ENCODE measurements around the gene ZNF219. TPM values are rescaled to one million over a fixed set of nuclear protein-coding genes. Genes with fewer than 3 reads are reported as not detected.

ZNF219 gene
- total and polyA plus RNA-seq, 2 of the 13 experiments (the other 11 are each of a cell fraction or from before 2014, with no cell fraction given): 34.5 to 36.6 TPM

DNA sequence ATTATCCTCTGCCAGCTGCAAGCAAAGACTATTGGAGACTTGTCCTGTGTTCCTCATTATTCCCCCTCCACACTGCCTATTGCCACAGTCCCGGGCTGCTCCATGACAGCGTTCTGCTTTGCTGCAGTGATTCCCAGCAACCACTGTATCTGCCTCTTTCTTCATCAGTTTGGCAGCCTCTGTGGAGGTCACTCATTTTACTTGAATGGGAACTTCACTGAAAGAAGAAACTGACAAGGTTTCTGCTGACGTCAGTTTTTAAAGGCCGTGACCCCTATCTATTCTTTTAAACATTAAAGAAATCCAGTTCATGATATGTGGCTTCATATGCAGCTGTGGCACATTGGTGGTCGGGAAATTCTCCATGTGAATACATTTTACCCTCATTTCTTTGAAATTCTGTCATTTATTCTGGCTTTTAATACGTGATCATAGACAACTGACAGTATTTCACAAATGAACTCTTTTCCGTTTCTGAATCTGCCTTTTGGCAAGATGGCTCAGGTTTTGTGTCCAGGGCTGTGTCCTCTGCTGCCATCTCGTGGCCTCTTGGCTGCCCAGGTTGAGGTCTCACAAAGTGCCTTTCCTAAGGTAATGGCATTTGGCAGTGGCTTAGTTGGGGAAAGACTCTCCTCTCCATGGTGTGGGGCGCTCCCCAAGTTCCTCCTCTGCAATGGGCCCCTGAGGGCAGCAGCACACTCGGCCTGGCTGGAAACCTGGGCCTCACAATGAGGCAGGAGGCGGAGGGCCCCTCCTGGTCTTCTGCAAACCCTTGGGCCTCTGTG lies 8.2 kb upstream of the ZNF219 start (continued):
- TF ChIP-seq ZSCAN25 (CRISPR knock-in tag; IDR thresholded peaks at IDR 0.05): no peak
- no peak for TF ChIP-seq AKAP8 (CRISPR knock-in tag; IDR thresholded peaks at IDR 0.05)
- TF ChIP-seq ZNF513 (CRISPR knock-in tag; conservative IDR thresholded peaks at IDR 0.05): no peak
- TF ChIP-seq, protein P1, sequence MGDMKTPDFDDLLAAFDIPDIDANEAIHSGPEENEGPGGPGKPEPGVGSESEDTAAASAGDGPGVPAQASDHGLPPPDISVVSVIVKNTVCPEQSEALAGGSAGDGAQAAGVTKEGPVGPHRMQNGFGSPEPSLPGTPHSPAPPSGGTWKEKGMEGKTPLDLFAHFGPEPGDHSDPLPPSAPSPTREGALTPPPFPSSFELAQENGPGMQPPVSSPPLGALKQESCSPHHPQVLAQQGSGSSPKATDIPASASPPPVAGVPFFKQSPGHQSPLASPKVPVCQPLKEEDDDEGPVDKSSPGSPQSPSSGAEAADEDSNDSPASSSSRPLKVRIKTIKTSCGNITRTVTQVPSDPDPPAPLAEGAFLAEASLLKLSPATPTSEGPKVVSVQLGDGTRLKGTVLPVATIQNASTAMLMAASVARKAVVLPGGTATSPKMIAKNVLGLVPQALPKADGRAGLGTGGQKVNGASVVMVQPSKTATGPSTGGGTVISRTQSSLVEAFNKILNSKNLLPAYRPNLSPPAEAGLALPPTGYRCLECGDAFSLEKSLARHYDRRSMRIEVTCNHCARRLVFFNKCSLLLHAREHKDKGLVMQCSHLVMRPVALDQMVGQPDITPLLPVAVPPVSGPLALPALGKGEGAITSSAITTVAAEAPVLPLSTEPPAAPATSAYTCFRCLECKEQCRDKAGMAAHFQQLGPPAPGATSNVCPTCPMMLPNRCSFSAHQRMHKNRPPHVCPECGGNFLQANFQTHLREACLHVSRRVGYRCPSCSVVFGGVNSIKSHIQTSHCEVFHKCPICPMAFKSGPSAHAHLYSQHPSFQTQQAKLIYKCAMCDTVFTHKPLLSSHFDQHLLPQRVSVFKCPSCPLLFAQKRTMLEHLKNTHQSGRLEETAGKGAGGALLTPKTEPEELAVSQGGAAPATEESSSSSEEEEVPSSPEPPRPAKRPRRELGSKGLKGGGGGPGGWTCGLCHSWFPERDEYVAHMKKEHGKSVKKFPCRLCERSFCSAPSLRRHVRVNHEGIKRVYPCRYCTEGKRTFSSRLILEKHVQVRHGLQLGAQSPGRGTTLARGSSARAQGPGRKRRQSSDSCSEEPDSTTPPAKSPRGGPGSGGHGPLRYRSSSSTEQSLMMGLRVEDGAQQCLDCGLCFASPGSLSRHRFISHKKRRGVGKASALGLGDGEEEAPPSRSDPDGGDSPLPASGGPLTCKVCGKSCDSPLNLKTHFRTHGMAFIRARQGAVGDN (CRISPR knock-in tag; IDR thresholded peaks at IDR 0.05): peak; percentile 77
- TF ChIP-seq ZMAT3 (CRISPR knock-in tag; conservative IDR thresholded peaks at IDR 0.05): no peak
- no peak for TF ChIP-seq JUND (CRISPR knock-in tag; IDR thresholded peaks at IDR 0.05)
- no peak for TF ChIP-seq ZNF3 (CRISPR knock-in tag; IDR thresholded peaks at IDR 0.05)
- TF ChIP-seq ZBTB39 (CRISPR knock-in tag; IDR thresholded peaks at IDR 0.05): 0 out of 2 replicates have a peak, but pooled peaks have one; percentile 45
- TF ChIP-seq NFE2L1 (CRISPR knock-in tag; IDR thresholded peaks at IDR 0.05; ENCODE audit: borderline replicate concordance): no peak
- no peak for TF ChIP-seq ISL2 (CRISPR knock-in tag; IDR thresholded peaks at IDR 0.05)
- TF ChIP-seq ELF3 (CRISPR knock-in tag; IDR thresholded peaks at IDR 0.05): peak; percentile 69; the same call in 1 of the 2 replicates
- TF ChIP-seq KMT2A (CRISPR knock-in tag; IDR thresholded peaks at IDR 0.05): peak; percentile 17; the same call in 1 of the 2 replicates
- TF ChIP-seq SRSF9 (IDR thresholded peaks at IDR 0.05; ENCODE audit: borderline replicate concordance, insufficient read depth, low read depth, low read length, poor library complexity, severe bottlenecking): no peak
- no peak for TF ChIP-seq ZNF468 (CRISPR knock-in tag; IDR thresholded peaks at IDR 0.05)
- TF ChIP-seq HOXA9 (CRISPR knock-in tag; IDR thresholded peaks at IDR 0.05; ENCODE audit: borderline replicate concordance): no peak
- TF ChIP-seq THAP7 (CRISPR knock-in tag; IDR thresholded peaks at IDR 0.05): no peak

All from HepG2 (cell line).